HG03432 (cell line): ENCODE data around the gene PCDH9.

Experiments used
- ATAC-seq: cut with Tn5 transposase; IDR thresholded peaks from one replicate; pipeline ENCODE4 v1.9.1; 2021; ENCODE audit warnings: mild to moderate bottlenecking, moderate library complexity; ENCODE audit not compliant: unreplicated experiment

Gene PCDH9

GRCh38 chr13:67225252-67226159, 4.6 kb downstream of the PCDH9 start:
- no peak for ATAC-seq

- ATAC-seq: peak; percentile 82
Measured at GRCh38 chr13:67224148-67224846, 5.8 kb downstream of the PCDH9 start.

GRCh38 chr13:67223742-67224141, 6.4 kb downstream of the PCDH9 start:
- ATAC-seq: no peak

DNA sequence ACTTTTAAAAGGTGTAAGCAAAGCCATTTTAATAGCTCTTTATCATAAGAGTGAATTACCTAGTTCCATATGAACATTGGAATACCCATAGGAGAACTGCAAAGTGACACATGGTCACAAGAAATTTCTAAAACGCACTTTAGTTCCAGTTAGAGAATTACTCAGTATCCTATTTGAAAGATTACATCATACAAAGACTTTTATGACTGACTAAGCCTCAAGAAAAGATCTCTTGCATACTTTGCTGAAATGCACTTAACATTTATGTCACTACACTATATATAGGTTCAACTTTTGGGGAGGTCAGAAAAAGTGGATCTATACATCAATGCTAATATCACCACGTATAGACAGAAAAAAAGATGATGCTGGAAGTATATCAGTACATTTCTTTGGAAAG, 7.1 kb downstream of the PCDH9 start:
- ATAC-seq: no peak

DNA sequence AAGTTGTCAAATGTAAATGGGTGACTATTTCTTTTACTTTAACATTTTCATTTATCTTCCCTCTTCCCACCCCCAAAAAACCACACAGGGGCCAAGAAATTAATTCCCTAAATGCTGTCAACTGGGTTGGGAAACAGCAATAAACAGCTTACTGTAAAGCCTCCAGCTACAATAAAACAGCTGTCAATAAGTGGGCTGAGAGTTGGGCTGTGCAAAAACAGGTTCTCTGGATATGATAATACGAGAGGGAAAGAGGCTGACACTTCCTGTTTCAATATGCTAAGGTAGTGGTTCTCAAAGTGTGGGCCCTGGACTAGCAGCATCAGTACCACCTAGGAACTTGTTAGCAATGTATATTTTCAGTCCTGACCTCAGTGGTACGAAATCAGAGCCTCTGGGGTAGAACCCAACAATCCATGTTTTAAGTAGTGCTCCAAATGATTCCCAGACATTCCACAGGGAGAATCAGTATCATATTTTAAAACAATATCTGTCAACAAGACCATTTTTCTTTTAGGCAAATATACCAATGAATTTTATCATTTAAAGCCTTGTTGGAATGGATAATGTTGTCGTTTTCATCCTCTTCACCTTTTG, 8.4 kb downstream of the PCDH9 start:
- ATAC-seq: no peak

GRCh38 chr13:67219113-67219512, 11.0 kb downstream of the PCDH9 start:
- ATAC-seq: no peak

GRCh38 chr13:67217880-67218279, 12.3 kb downstream of the PCDH9 start:
- ATAC-seq: no peak

DNA sequence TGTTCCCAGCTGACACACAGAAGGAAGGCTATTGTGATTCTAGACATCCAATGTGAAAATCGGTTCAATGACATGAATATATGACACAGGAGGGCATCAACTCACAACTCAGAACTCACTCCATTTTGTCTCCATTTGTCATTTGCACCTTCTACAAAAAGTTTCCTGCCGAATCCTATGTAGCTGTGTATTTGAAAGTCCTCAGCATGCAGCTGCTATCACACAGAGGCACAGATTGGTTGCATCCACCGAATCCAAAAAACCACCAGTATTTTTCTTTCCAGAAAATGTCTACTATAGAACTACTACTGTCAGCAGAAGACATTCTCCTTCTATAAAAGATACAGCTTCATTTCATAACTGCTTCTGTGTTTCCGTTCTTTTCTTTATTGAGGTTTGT, 13.3 kb downstream of the PCDH9 start:
- no peak for ATAC-seq

DNA sequence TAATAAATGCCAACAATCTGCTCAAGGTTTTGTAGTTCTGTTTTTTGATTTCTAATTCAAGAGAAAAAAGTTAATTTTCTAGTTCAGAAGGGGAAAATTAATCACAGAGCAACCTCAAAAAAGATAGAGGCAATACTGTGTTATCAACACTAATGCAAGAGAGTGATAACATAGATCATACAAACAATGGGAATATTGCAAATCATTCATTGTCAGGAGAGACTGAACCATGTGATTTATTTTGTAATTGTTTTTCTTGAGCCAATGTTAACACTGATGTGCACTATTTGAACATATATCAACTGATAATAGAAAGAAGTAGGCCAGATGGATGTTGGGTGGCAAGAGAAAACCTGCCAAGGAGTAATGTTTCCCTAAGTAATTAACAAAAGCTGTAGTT, 19.9 kb downstream of the PCDH9 start:
- ATAC-seq: no peak

GRCh38 chr13:67208552-67208951, 21.6 kb downstream of the PCDH9 start:
- no peak for ATAC-seq

GRCh38 chr13:67204764-67205163, 25.4 kb downstream of the PCDH9 start:
- ATAC-seq: no peak

DNA sequence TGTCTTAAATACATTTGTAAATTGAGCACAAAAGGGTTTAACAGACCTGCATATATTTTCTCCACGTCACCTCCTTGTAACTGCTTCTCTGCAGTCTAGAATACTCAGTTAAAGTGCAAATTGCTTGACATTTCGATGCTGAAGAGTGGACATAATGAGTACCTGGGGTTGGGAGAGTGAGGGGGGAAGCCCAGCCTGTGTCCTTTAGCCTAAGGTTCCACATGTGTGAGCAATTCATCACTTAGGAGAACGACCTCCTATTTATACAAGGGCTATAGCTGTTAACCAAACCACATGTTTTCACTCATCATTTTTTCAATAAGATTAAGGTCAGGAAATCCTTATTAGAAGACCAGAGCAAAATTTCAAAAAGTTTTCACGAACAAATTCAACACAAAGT, 29.5 kb downstream of the PCDH9 start:
- no peak for ATAC-seq

DNA sequence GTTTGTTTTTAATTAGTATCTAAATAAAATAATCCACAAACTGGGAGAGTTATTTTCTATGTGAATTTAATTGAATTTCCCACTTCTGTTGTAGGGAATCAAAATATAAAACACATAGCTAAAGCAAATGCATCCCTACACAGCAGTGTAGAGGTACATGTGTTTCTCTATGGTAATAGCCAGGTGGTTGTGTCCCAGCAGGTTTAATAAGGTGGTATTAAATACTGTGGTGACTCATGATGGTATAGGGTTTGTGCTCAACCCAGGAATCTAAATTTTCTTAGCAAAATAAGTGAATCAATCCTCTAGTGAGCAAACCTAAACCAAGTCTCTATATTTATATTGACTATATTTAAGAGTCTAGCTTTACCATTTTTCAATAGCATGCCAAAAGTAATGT, 30.0 kb downstream of the PCDH9 start:
- no peak for ATAC-seq

- ATAC-seq: no peak
Measured at GRCh38 chr13:67197704-67198103, 32.4 kb downstream of the PCDH9 start.

- no peak for ATAC-seq
Measured at GRCh38 chr13:67193979-67194378, 36.2 kb downstream of the PCDH9 start.

DNA sequence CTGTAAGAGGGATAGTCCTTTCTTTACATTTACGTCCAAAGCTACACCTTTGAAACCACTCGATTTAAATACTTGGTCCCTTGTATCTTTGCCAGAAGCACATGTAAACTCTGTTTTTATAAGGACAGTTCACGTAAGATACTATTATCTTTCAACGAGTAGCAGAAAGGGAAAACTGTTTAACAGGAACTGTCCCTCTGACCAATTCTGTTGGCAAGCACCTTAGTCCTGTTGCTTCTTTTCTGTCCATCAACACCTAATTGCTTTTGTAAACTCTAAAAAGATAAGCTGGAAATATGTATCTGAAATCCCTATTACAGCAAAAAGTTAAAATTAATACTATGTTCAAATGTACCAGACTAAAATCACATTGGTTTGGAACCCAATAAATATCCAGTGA, 37.4 kb downstream of the PCDH9 start:
- no peak for ATAC-seq

DNA sequence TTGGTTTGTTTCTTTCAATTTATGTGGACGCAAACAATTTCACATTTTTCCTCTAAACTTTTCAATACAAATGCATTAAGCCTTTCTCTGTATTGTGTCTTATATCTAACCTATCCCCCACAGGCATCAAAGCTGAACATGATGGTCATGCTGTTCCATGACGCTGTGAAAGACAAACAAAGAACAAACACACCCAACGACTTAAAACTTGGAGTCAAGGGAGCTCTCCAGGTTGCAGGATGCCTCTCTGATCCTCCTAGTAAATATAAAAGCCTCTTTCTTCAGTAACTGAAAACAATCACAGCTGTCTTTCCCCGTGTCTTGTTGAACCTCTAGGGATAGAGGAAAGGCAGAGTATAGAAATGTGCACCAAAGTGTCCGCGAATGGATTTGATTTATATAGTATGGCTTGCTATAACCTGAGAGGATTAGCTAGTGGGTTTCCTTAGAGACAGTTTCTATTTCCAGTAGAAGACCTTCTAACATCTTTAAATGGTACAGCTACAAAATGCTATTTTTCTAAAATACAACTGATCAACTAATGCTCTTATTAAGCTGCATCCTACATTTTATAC, 43.1 kb downstream of the PCDH9 start:
- no peak for ATAC-seq

DNA sequence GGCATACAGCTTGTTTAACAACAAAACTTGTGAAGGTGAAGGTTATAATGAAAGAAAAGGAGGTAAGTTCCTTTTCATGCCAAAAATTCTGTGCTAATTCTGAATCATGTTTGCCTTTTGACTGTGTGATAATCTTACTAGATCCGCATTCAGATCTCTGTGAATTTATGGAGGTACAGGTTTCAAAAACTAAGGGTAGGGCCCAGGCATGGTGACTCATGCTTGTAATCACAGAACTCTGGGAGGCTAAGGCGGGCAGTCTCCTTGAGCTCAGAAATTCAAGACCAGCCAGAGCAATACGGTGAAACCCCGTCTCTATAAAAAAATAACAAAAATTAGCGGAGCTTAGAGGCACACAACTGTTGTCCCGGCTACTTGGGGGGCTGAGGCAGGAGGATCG, 45.9 kb downstream of the PCDH9 start:
- ATAC-seq: no peak

GRCh38 chr13:67183151-67183550, 47.0 kb downstream of the PCDH9 start:
- no peak for ATAC-seq

- ATAC-seq: no peak
Measured at GRCh38 chr13:67175836-67176459, 54.2 kb downstream of the PCDH9 start.

- ATAC-seq: no peak
Measured at GRCh38 chr13:67168384-67168783, 61.8 kb downstream of the PCDH9 start.
